D721Med (cell line): ENCODE measurements around the gene PROM1.

Source experiments
- DNase-seq: peaks from one replicate; pipeline ENCODE4 v3.0.0; 2011; ENCODE audit warnings: low spot score; ENCODE audit not compliant: insufficient read length
- FAIRE-seq: peaks from 2 replicates; lab custom pipeline; 2011; peaks lifted over from hg19 to GRCh38; lab: Jason Lieb, UNC
- CTCF ChIP-seq: IDR thresholded peaks from 2 replicates; pipeline ENCODE4 v1.5.1; 2012; ENCODE audit warnings: mild to moderate bottlenecking, control low read depth; ENCODE audit not compliant: insufficient read depth; ENCODE audit errors: missing control alignments

The PROM1 gene

GRCh38 chr4:16045687-16046086 is 38.1 kb downstream of the PROM1 start:
- FAIRE-seq = no peak
- DNase-seq = no peak
- TF ChIP-seq CTCF = no peak

- peak; percentile 55 for FAIRE-seq
- DNase-seq = peak; percentile 27
Measured at GRCh38 chr4:16043642-16044498, 40.0 kb downstream of the PROM1 start.

GRCh38 chr4:16039139-16039538 is 44.7 kb downstream of the PROM1 start:
- DNase-seq (no peak), FAIRE-seq (no peak)
- no peak for TF ChIP-seq CTCF

More at GRCh38 chr4:16043642-16044498, 40.0 kb downstream of the PROM1 start:
- no peak for TF ChIP-seq CTCF

- no peak for TF ChIP-seq CTCF
- FAIRE-seq = no peak
- DNase-seq = no peak
Measured at GRCh38 chr4:16037901-16038300, 45.9 kb downstream of the PROM1 start.

- DNase-seq (no peak), FAIRE-seq (no peak)
- no peak for TF ChIP-seq CTCF
Measured at GRCh38 chr4:16035843-16036242, 48.0 kb downstream of the PROM1 start.

- no peak for FAIRE-seq
- TF ChIP-seq CTCF = no peak
- no peak for DNase-seq
Measured at GRCh38 chr4:16034010-16034748, 49.6 kb downstream of the PROM1 start.
